ENCODE data around the gene FLRT3.

Gene FLRT3

GRCh38 chr20:14319704-14320103, 17.7 kb downstream of the FLRT3 start:
- DNase-seq (ENCODE audit: low read depth) = no peak

- no peak for DNase-seq (ENCODE audit: low read depth)
These were observed 23.9 kb downstream of the FLRT3 start for GRCh38 chr20:14313341-14314020.

- no peak for DNase-seq (ENCODE audit: low read depth)
These were observed 25.4 kb downstream of the FLRT3 start for GRCh38 chr20:14312001-14312400.

DNA sequence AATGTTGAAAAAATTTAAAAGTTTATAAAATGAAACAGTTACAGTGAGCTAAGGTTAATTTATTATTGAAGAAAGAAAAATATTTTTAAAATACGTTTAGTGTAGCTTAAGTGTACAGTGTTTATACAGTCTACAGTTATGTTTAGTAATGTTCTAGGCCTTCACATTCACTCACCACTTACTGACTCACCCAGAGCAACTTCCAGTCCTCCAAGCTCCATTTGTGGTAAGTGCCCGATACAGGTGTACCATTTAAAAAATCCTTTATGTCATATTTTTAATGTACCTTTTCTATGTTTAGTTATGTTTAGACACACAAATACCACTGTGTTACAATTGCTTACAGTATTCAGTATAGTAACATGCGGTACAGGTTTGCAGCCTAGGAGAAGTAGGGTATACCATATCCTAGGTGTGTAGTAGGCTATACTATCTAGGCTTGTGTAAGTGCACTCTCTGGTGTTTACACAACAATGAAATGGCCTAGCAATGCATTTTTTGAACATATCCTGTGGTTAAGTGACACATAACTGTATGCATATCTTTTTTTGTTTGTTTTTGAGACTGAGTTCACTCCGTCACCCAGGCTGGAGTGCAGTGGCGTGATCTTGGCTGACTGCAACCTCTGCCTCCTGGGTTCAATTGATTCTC, 26.3 kb downstream of the FLRT3 start:
- DNase-seq (ENCODE audit: low read depth) = no peak

GRCh38 chr20:14307956-14308355, 29.5 kb downstream of the FLRT3 start:
- DNase-seq (ENCODE audit: low read depth) = no peak

DNA sequence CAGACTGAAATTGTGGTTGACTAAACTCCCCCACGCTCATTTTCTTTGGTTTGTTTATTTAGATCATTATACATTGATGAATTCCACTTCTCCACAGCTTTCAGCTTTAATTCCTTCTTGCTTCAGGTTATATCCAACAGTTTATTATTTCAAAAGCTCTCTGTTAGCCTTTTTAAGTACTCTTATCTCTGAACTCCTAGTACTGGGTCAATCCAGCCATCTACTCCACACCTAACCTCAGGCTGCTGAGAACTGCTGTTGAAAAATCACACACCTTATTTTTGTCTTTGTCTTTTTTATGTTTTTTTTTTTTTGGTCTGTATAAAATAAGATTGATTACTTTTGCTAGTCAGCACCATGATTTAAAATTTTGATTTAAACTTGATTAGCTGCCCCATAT, 32.9 kb downstream of the FLRT3 start:
- DNase-seq (ENCODE audit: low read depth) = no peak

- no peak for DNase-seq (ENCODE audit: low read depth)
These were observed 33.8 kb downstream of the FLRT3 start for GRCh38 chr20:14303651-14304050.

- no peak for DNase-seq (ENCODE audit: low read depth)
These were observed 34.3 kb downstream of the FLRT3 start for GRCh38 chr20:14303106-14303505.

DNA sequence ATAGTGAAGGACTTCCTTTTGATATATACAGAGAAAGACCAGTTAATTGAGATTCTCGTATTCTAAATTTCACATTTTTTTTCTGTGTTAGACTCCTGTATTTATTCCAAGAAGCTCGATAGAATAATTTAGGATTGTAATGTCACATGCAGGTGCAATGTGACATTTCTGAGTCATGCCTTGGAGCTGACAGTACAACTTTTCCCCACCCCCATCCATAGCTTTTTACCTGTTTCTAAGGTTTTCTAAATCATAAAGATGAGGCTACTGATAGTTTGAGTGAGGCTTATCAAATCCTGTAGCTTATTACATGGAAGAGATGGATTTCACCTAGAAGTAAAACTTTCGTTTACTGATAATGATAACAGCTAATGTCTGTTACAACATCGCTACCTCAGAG, 37.6 kb downstream of the FLRT3 start:
- DNase-seq (ENCODE audit: low read depth) = no peak

DNA sequence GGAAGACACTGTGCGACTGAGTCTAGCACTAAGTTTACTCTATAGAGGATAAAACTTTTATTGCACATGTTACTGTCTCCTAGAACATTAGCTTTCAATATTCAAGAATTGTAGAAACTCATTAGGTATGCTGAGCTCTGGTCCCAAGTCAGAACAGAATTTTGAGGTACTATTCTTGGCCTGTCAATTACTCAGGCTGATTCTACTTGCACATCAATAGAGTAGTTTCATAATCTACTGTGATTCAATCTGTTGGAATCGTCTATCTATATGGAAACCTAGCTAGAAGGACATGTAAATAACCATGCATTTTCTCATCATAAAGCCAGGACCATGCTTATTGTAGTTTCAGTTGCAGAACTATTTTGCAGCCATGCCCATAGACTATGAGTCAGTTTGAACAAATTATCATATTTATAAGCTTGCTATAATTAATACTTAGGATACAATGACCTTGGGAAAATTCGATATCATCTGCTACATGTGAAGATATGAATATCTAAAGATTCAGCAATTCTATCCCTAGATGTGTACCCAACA, 41.6 kb downstream of the FLRT3 start:
- no peak for DNase-seq (ENCODE audit: low read depth)

DNA sequence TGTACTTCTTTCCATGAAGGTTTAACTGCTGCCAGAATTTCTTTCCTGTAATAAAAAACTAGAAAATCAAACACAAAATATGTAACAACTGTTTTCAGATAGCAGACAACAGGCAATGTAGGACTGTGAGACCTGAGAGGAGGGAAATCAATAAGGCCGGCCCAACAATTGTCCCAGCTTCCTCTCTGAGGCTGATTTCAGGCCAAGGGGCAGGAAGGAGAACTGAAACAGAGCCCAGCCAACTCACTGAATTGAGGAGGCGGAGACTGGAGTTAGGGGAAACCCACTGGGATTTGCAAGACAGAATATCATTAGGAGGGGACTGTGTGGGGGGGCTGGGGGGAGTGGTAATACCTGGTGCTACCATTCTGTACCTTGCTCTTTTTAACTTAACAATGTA, 42.2 kb downstream of the FLRT3 start:
- DNase-seq (ENCODE audit: low read depth) = no peak

DNA sequence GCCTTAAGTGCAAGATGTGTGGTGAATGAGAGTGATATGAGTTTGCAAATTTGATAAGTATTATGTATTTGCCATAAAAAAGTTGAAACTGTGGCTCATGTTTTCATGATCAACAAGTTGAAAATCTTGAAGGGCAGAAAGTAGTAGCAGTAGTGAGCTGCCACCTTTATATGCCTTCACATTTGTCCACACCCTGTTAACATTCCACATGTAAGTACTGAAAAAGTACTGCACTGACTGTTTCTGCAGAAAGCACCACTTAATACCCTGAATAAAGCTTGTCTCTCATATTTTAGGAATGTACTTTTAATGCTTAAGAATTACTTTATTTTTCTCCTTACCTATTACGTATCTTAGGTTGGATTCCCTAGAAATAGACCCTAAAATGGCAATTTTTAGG, 45.9 kb downstream of the FLRT3 start:
- no peak for DNase-seq (ENCODE audit: low read depth)

DNA sequence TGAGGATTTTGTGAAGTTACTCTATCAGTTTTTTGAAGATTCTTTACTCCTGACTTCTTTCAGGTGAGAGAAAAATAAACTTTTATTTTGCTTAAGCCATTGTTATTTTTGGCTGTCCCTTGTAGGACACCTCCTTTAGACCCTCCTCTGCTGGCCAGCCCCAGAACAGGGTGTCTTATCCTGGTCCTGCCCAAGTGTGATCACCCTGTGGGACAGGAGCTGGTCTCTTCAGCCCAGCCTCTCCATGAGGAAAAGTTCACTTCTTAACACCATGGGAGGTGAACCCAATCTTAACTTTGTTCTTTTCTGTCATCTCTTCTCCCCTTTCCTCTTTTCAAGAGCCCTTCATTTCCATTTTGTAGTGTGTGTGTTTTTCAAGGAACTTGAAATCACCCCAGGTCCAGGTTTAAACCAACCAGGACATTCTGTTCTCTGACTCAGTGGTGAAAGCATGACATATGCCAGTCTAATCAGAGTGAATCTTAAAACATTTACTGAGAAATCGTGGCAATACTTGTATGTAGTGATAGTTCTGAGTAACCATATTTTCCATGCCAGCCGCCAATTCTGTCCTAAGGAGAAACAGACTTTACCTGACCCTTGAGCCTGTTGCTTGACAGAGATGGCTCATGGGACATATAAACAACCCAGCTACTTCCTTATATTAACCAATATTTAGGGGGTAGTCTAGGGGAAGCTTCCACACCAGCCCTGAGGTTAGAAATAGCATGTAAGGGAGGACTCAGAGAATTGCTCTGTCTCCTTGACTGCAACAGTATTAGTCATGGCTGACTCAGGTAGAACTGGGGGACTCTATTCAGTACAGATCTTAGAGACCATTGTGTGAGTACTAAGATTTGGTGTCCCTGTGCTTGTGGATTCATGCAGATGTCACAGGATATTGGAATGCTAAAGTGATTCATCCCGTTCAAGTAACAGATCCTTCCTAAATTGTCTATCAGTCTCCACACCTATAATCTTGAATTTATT, 48.8 kb downstream of the FLRT3 start:
- peak; percentile 16 for DNase-seq (ENCODE audit: low read depth)

DNA sequence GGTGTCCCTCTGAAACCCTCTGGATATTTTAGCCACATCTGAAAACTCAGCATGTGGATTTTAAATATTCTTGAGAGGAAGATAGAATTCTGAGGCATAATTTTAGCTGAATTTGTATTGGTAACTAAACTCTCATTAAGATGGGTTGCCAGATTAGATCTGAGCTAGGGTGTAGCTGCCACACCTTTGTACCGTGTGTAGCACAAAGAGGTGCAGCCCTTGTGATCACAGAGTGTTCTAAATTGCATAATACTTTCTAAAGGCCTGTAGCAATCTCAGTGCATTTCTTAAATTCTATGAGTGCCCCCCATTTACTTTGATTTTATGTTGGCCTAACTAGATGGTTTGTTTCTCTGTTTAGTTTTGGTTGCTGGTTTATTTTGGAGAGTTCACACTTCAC, 53.0 kb downstream of the FLRT3 start:
- DNase-seq (ENCODE audit: low read depth) = no peak

- DNase-seq (ENCODE audit: low read depth) = no peak
These were observed 55.3 kb downstream of the FLRT3 start for GRCh38 chr20:14282140-14282539.
